Sciatic nerve (tissue), 2 donors: ENCODE results near the gene CAMSAP1. TPM values are rescaled to one million over a fixed set of nuclear protein-coding genes. Genes with fewer than 3 reads are reported as not detected.

Experiments used
- ATAC-seq: fragments of 200-7000 bp; cut with Tn5 transposase; one replicate; pipeline ENCODE4 v1.9.1; 2020; ENCODE audit warnings: mild to moderate bottlenecking, moderate library complexity
- DNase-seq: peaks from one replicate; pipeline ENCODE4 v3.0.0-alpha.2; 2020; ENCODE audit warnings: low spot score
- intact Hi-C: fragments of 100-400 bp; cut with DNase I; formaldehyde crosslinking; loops from one replicate; pipeline ENCODE4 v1.14.2; 2022
- total RNA-seq: library from RNA; stranded (reverse); fragmentation: NEBNext Ultra II Directional; extraction: Animal tissue kit (Norgen Biotek cat#: 25700); gene quantifications from one replicate; pipeline ENCODE4 v1.2.1, GENCODE V29; 2021
- donor health status: DM: no; HTN: no; CAD: no.
- donor health status: DM: no; HTN: no; CAD: no.

Gene CAMSAP1
- total RNA-seq, 1 donor from 2014 or later: 39.8 TPM

GRCh38 chr9:135862809-135863208 lies 44.5 kb downstream of the CAMSAP1 start:
- DNase-seq (no peak), ATAC-seq (no peak)
- intact Hi-C loops: no loop called here

- DNase-seq: no peak
- no peak for ATAC-seq
- intact Hi-C loops: no loop called here
Measured at GRCh38 chr9:135858491-135859185, 48.7 kb downstream of the CAMSAP1 start.

GRCh38 chr9:135857843-135858242 lies 49.5 kb downstream of the CAMSAP1 start:
- intact Hi-C loops: no loop called here
- no peak for DNase-seq
- no peak for ATAC-seq

GRCh38 chr9:135857371-135857786 lies 50.0 kb downstream of the CAMSAP1 start:
- DNase-seq: no peak
- ATAC-seq: no peak
- intact Hi-C loops: no loop called here

GRCh38 chr9:135851748-135852147 lies 55.6 kb downstream of the CAMSAP1 start:
- DNase-seq (no peak), ATAC-seq (no peak)
- intact Hi-C loops: no loop called here

GRCh38 chr9:135850737-135851136 lies 56.6 kb downstream of the CAMSAP1 start:
- intact Hi-C loops: no loop called here
- ATAC-seq (no peak), DNase-seq (no peak)

GRCh38 chr9:135849181-135849580 lies 58.2 kb downstream of the CAMSAP1 start:
- DNase-seq (no peak), ATAC-seq (no peak)
- intact Hi-C loops: no loop called here

GRCh38 chr9:135848341-135849047 lies 58.9 kb downstream of the CAMSAP1 start:
- ATAC-seq (no peak), DNase-seq (no peak)
- intact Hi-C loops: no loop called here

- ATAC-seq (no peak), DNase-seq (no peak)
- intact Hi-C loops: no loop called here
Measured at GRCh38 chr9:135847833-135848232, 59.5 kb downstream of the CAMSAP1 start.

GRCh38 chr9:135840539-135840938 lies 66.8 kb downstream of the CAMSAP1 start:
- intact Hi-C loops: no loop called here
- no peak for ATAC-seq
- DNase-seq: no peak

GRCh38 chr9:135840107-135840506 lies 67.2 kb downstream of the CAMSAP1 start:
- ATAC-seq (no peak), DNase-seq (no peak)
- intact Hi-C loops: no loop called here

GRCh38 chr9:135839516-135839915 lies 67.8 kb downstream of the CAMSAP1 start:
- ATAC-seq (no peak), DNase-seq (no peak)
- intact Hi-C loops: no loop called here

GRCh38 chr9:135835131-135835530 lies 72.2 kb downstream of the CAMSAP1 start:
- intact Hi-C loops: no loop called here

GRCh38 chr9:135833864-135834263 lies 73.5 kb downstream of the CAMSAP1 start:
- intact Hi-C loops: no loop called here
- no peak for ATAC-seq
- DNase-seq: no peak

More at GRCh38 chr9:135835131-135835530, 72.2 kb downstream of the CAMSAP1 start:
- no peak for ATAC-seq
- DNase-seq: no peak

- no peak for DNase-seq
- intact Hi-C loops: no loop called here
- ATAC-seq: no peak
Measured at GRCh38 chr9:135830496-135830895, 76.8 kb downstream of the CAMSAP1 start.

- intact Hi-C loops: no loop called here
- no peak for DNase-seq
- ATAC-seq: no peak
Measured at GRCh38 chr9:135828656-135829055, 78.7 kb downstream of the CAMSAP1 start.

GRCh38 chr9:135827866-135828580 lies 79.3 kb downstream of the CAMSAP1 start:
- DNase-seq (no peak), ATAC-seq (no peak)
- intact Hi-C loops: no loop called here

GRCh38 chr9:135827301-135827700 lies 80.0 kb downstream of the CAMSAP1 start:
- no peak for DNase-seq
- intact Hi-C loops: no loop called here
- no peak for ATAC-seq

GRCh38 chr9:135826188-135826545 lies 81.2 kb downstream of the CAMSAP1 start:
- intact Hi-C loops: no loop called here
- no peak for DNase-seq

More at GRCh38 chr9:135826188-135826545, 81.2 kb downstream of the CAMSAP1 start:
- no peak for ATAC-seq
